Ascending aorta (tissue), 2 donors: ENCODE measurements around the gene SLC25A10. TPM values are rescaled to one million over a fixed set of nuclear protein-coding genes. Genes with fewer than 3 reads are reported as not detected.

Experiments
- DNase-seq, 2 donors: peaks; one replicate each; pipeline ENCODE4 v3.0.0-alpha.2; 2019; ENCODE audit warnings: low spot score in 2 of 2
- H3K27ac ChIP-seq, 2 donors: fragments of 200-600 bp; sonication (generic); one replicate each; pipeline ENCODE4 v1.5.1; 2016 to 2017; ENCODE audit warnings: mild to moderate bottlenecking in 1 of 2
- H3K27me3 ChIP-seq: fragments of 200-600 bp; sonication (generic); one replicate; pipeline ENCODE4 v1.5.1; 2017
- H3K36me3 ChIP-seq, 2 donors: fragments of 200-600 bp; sonication (generic); one replicate each; pipeline ENCODE4 v1.5.1; 2016
- H3K4me1 ChIP-seq, 2 donors: fragments of 200-600 bp; sonication (generic); one replicate each; pipeline ENCODE4 v1.5.1; 2016 to 2017; ENCODE audit warnings: mild to moderate bottlenecking in 1 of 2
- H3K4me3 ChIP-seq, 2 donors: fragments of 200-600 bp; sonication (generic); one replicate each; pipeline ENCODE4 v1.5.1; 2016 to 2017; ENCODE audit warnings: mild to moderate bottlenecking in 1 of 2
- H3K9me3 ChIP-seq, 2 donors: fragments of 200-600 bp; sonication (generic); one replicate each; pipeline ENCODE4 v1.5.1; 2016
- intact Hi-C: fragments of 100-400 bp; cut with DNase I; formaldehyde crosslinking; loops from one replicate; pipeline ENCODE4 v1.15.1; 2023
- total RNA-seq: library from RNA; depleted of rRNA; stranded (reverse); fragments of >200 nt; gene quantifications from one replicate; pipeline ENCODE4 v1.1.0, GENCODE V29; 2016
- TF ChIP-seq, protein P1 (sequence below), 3 experiments: fragments of 200-600 bp in 2 of 3; fragments of 450-650 bp in 1 of 3; sonication (generic) in 2 of 3; IDR thresholded peaks; one replicate each; pipeline ENCODE4 v1.5.1; 2016 to 2019; ENCODE audit warnings: antibody characterized with exemption in 3 of 3, mild to moderate bottlenecking in 1 of 3, moderate library complexity in 1 of 3

SLC25A10 gene
- 0.53 TPM for total RNA-seq

DNA sequence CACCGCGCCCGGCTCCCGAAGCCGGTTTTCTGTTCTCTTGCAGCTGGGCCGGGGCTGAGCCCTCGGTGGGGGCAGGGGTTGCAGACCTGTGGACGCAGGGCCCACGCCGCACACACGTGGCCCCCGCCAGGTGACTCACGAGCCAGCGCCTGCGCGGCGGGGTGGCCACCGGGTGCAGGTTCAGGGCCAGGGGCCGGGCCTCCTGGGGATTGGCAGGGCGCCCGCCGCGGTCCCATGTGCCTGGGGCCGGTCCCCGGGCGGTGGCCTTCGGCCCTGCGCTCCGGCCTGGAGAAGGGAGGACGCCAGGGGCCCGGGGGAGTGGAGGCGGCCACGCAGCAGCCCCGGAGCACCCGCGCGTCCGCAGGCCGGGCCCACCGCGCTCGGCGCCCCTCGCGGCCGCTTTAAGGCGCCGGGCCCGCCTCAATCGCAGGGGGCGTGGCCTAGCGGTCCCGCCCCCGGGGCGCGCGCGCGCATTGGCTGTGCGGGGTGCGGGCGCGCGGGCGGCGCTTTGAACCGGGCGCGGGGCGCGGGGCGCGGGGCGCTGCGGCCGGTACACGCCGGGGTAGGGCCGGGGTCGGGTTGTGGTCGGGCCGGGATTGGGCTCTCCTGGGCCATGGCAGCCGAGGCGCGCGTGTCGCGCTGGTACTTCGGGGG is at the start of gene SLC25A10:
Gene SLC25A10, plus strand, starts transcription at position 471 of the 654 bp plus-strand sequence. Its CDS starts 143 bp downstream, at position 614.
- TF ChIP-seq, protein P1, sequence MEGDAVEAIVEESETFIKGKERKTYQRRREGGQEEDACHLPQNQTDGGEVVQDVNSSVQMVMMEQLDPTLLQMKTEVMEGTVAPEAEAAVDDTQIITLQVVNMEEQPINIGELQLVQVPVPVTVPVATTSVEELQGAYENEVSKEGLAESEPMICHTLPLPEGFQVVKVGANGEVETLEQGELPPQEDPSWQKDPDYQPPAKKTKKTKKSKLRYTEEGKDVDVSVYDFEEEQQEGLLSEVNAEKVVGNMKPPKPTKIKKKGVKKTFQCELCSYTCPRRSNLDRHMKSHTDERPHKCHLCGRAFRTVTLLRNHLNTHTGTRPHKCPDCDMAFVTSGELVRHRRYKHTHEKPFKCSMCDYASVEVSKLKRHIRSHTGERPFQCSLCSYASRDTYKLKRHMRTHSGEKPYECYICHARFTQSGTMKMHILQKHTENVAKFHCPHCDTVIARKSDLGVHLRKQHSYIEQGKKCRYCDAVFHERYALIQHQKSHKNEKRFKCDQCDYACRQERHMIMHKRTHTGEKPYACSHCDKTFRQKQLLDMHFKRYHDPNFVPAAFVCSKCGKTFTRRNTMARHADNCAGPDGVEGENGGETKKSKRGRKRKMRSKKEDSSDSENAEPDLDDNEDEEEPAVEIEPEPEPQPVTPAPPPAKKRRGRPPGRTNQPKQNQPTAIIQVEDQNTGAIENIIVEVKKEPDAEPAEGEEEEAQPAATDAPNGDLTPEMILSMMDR (IDR thresholded peaks at IDR 0.05), result peak in 1 of 3 experiments; percentile 40
- Histone ChIP-seq H3K4me1 (peaks cover 7 to 13% of the 10 kb centered on the region in 2 donors), H3K36me3 (peaks cover 9 to 12% of the 10 kb centered on the region in 2 donors), H3K27me3 (no peaks in the 10 kb centered on the region), H3K4me3 (peak within 1 kb of the TSS; percentile 81 to 82), H3K9me3 (no peaks in the 10 kb centered on the region), H3K27ac (peak within 1 kb of the TSS in 1 of 2 donors; percentile 11)
- DNase-seq, result peak; percentile 27 to 81
- intact Hi-C loops, result loop anchor here (1.0 kb wide), 1 partner anchor 46 kb away; the partner anchor contains the start of genes CCDC137 and OXLD1

- Histone ChIP-seq H3K36me3 (peaks cover 0 to under 1% of the 10 kb centered on the region in 2 donors), H3K4me1 (peaks cover 3 to 17% of the 10 kb centered on the region in 2 donors), H3K27ac (no peak overlapping the region), H3K4me3 (no peak overlapping the region), H3K9me3 (no peaks in the 10 kb centered on the region), H3K27me3 (no peaks in the 10 kb centered on the region)
- intact Hi-C loops, result no loop called here
- DNase-seq, result no peak
- TF ChIP-seq, protein P1 (IDR thresholded peaks at IDR 0.05), result no peak
These were observed 48.0 kb upstream of the SLC25A10 start for GRCh38 chr17:81664051-81664470.

- H3K36me3 ChIP-seq, result peaks cover 10 to 14% of the 10 kb centered on the region in 2 donors
- peaks cover 3 to 17% of the 10 kb centered on the region in 2 donors for H3K4me1 ChIP-seq
- H3K9me3 ChIP-seq, result no peaks in the 10 kb centered on the region
- intact Hi-C loops, result loop anchor here (1.0 kb wide), 3 partner anchors 18 to 47 kb away; partner anchors contain the start of genes ARL16, NPLOC4, SLC25A10 and TSPAN10
- H3K4me3 ChIP-seq, result peak overlapping the region; percentile 68 to 69
- TF ChIP-seq, protein P1 (IDR thresholded peaks at IDR 0.05), result no peak
- no peaks in the 10 kb centered on the region for H3K27me3 ChIP-seq
- peak overlapping the region; percentile 65 to 80 for H3K27ac ChIP-seq
- no peak for DNase-seq
These were observed 46.6 kb upstream of the SLC25A10 start for GRCh38 chr17:81665205-81666091.

DNA sequence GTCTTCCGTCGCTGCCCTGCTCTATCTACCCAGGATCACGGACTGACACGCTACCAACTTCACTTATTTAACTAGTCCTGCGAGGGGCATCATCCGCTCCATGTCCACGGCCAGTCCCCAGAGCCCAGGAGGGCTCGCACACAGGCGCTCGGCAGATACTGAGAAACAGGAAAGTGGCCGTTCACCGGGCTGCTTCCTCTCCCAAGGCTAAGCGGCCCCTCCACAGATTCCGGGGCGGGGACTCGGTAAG is 46.1 kb upstream of the SLC25A10 start:
- DNase-seq, result no peak
- TF ChIP-seq, protein P1 (IDR thresholded peaks at IDR 0.05), result no peak
- peak overlapping the region; percentile 68 to 69 for H3K4me3 ChIP-seq
- H3K9me3 ChIP-seq, result no peaks in the 10 kb centered on the region
- H3K4me1 ChIP-seq, result peaks cover 3 to 17% of the 10 kb centered on the region in 2 donors
- H3K36me3 ChIP-seq, result peaks cover 16 to 20% of the 10 kb centered on the region in 2 donors
- no peaks in the 10 kb centered on the region for H3K27me3 ChIP-seq
- H3K27ac ChIP-seq, result peak overlapping the region; percentile 65 to 80
- intact Hi-C loops, result loop anchor here (1.0 kb wide), 3 partner anchors 17 to 46 kb away; partner anchors contain the start of genes ARL16, NPLOC4, SLC25A10 and TSPAN10

- TF ChIP-seq, protein P1 (IDR thresholded peaks at IDR 0.05), result no peak
- peaks cover 3 to 17% of the 10 kb centered on the region in 2 donors for H3K4me1 ChIP-seq
- peak within 1 kb of the TSS; percentile 65 to 80 for H3K27ac ChIP-seq
- DNase-seq, result peak; percentile 79 to 97
- no peaks in the 10 kb centered on the region for H3K9me3 ChIP-seq
- H3K4me3 ChIP-seq, result peak within 1 kb of the TSS; percentile 68 to 69
- intact Hi-C loops, result loop anchor here (1.0 kb wide), 3 partner anchors 17 to 46 kb away; partner anchors contain the start of genes ARL16, NPLOC4, SLC25A10 and TSPAN10
- peaks cover 18 to 24% of the 10 kb centered on the region in 2 donors for H3K36me3 ChIP-seq
- H3K27me3 ChIP-seq, result no peaks in the 10 kb centered on the region
These were observed 45.5 kb upstream of the SLC25A10 start, which contains the start of the genes CCDC137 and OXLD1 for GRCh38 chr17:81666342-81667191. Gene CCDC137, plus strand, starts transcription at chr17:81666737. Its CDS starts 30 bp downstream, at chr17:81666767. Gene OXLD1, minus strand, starts transcription at chr17:81666605. Its CDS starts 28 bp downstream, at chr17:81666577.
